Activated T-helper 17 cell treated with anti-CD3 and anti-CD28 coated beads, Interleukin-2, amount 50 U/mL, for 72 hours (primary cell): ENCODE measurements around the gene GLRX2. TPM values are rescaled to one million over a fixed set of nuclear protein-coding genes. Genes with fewer than 3 reads are reported as not detected.
"Not testable (repeated sequence)": the region's sequence is repeated elsewhere in the genome, so short reads cannot be mapped to it uniquely, and the experiment has no call there.

Experiments
- ATAC-seq: fragments of 150-1000 bp; cut with Tn5 transposase; replicated peaks from 2 replicates; pipeline ENCODE4 v1.10.0; 2021; ENCODE audit warnings: mild to moderate bottlenecking, moderate library complexity
- H3K27ac Mint-ChIP-seq: one replicate; pipeline ENCODE4 v1.8.0; 2022; ENCODE audit warnings: mixed read lengths
- H3K27me3 Mint-ChIP-seq: one replicate; pipeline ENCODE4 v1.8.0; 2022; ENCODE audit warnings: mixed read lengths
- H3K36me3 Mint-ChIP-seq: one replicate; pipeline ENCODE4 v1.8.0; 2022; ENCODE audit warnings: low read depth, mild to moderate bottlenecking, mixed read lengths
- H3K4me1 Mint-ChIP-seq: one replicate; pipeline ENCODE4 v1.8.0; 2022; ENCODE audit warnings: mixed read lengths
- H3K4me3 Mint-ChIP-seq: one replicate; pipeline ENCODE4 v1.8.0; 2022; ENCODE audit warnings: mild to moderate bottlenecking, mixed read lengths
- H3K9me3 Mint-ChIP-seq: one replicate; pipeline ENCODE4 v1.8.0; 2022; ENCODE audit warnings: mixed read lengths
- total RNA-seq, 2 donors: library from RNA; stranded (reverse); gene quantifications; one replicate each; pipeline ENCODE4 v1.2.3, GENCODE V29; 2022

GLRX2 gene
- total RNA-seq, 2 donors from 2014 or later: 15.1 to 32.2 TPM

DNA sequence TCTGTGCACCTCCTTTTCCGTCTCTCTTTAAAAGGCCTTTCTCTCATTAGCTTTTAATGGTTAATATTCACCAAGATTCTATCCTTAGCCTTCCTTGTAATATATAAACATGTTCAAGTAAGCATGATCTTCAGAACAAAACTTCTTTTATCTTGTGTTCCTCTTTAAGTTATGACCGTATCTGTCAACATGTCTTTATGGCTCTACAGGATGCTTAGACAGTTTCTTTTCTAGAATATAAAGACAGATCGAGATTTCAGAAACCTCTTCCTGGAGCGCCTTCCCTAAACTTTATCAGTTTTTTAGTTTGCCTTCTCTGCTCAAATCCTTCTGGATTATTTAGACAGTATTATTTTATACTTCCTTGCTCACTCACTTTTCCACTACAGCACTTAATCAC is 38.6 kb downstream of the GLRX2 start:
- no peaks in the 10 kb centered on the region for H3K27me3 Mint-ChIP-seq
- H3K4me3 Mint-ChIP-seq: peak overlapping the region; percentile 0
- peaks cover 24% of the 10 kb centered on the region for H3K36me3 Mint-ChIP-seq
- H3K9me3 Mint-ChIP-seq: no peaks in the 10 kb centered on the region
- peaks cover 40% of the 10 kb centered on the region for H3K4me1 Mint-ChIP-seq
- no peak for ATAC-seq
- peak overlapping the region; percentile 9 for H3K27ac Mint-ChIP-seq

DNA sequence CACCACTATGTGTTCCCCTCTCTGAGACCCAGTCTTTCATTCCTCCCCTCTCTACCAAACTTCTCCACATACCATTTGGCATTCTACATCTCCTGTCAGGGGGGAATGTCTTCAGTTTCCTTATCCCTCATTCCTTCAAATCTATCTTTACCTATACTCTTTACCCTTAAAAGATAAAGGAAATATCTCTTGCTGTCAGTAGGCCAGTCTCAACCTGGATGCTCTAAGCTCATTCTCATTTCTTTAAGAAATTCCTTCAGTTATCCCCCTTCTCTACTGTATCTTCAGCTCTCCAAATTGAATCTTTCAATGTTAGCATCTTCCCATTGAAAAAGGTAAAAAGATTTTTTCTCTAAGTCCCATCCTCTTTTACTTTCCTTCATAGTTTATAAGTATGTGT is 39.3 kb downstream of the GLRX2 start:
- peak overlapping the region; percentile 9 for H3K27ac Mint-ChIP-seq
- H3K9me3 Mint-ChIP-seq: no peaks in the 10 kb centered on the region
- peaks cover 24% of the 10 kb centered on the region for H3K36me3 Mint-ChIP-seq
- H3K4me1 Mint-ChIP-seq: peaks cover 44% of the 10 kb centered on the region
- no peaks in the 10 kb centered on the region for H3K27me3 Mint-ChIP-seq
- no peak for ATAC-seq
- no peak overlapping the region for H3K4me3 Mint-ChIP-seq

DNA sequence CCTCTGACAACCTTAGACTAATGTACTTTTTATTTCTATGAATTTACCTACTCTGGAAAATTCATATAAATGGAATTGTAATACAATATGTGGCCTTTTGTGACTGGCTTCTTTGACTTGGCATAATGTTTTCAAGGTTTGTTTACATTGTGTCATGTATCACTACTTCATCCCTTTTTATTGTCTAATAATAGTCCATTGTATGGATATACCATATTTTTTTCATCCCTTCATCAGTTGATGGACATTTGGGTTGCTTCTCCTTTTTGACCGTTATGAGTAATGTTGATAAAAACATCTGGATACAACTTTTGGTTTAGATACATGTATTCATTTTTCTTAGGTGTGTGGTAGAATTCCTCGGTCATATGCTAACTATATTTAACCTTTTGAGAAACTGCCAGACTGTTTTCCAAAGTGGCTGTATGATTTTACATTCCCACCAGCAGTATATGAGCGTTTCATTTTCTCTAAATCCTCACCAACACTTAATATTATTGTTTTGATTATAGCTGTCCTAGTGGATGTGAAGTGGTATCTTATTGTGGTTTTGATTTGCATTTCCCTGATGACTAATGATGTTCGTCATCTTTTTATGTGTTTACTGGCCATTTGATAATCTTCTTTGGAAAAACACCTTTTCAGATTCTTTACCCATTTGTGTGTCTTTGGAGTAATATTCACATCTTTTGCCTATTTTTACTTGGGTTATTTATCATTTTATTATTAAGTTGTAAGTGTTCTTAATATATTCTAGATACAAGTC is 42.3 kb downstream of the GLRX2 start:
- H3K4me1 Mint-ChIP-seq: peaks cover 52% of the 10 kb centered on the region
- no peaks in the 10 kb centered on the region for H3K9me3 Mint-ChIP-seq
- peak overlapping the region; percentile 77 for H3K4me3 Mint-ChIP-seq
- H3K36me3 Mint-ChIP-seq: peaks cover 31% of the 10 kb centered on the region
- no peak for ATAC-seq
- H3K27ac Mint-ChIP-seq: peak overlapping the region; percentile 85
- H3K27me3 Mint-ChIP-seq: no peaks in the 10 kb centered on the region

DNA sequence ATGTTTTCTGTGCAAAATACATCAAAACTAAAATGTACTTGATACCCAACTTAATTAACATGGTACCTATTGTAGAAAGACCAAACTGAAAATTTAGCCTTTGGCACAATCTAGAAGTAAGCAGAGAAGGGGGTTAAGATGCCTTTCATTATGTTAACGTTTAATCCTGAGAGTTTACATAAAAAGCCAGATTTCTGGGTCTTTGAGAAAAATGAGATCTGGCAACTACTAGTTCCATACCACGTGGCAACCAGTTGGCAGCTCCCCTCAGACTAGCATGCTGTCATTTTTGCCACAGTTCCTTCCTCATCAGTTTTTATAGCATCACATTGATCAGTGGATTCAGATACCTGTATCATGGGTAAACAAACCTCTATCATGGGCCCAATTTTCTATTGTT is 44.3 kb downstream of the GLRX2 start:
- H3K36me3 Mint-ChIP-seq: peaks cover 46% of the 10 kb centered on the region
- ATAC-seq: no peak
- H3K4me3 Mint-ChIP-seq: peak overlapping the region; percentile 93

DNA sequence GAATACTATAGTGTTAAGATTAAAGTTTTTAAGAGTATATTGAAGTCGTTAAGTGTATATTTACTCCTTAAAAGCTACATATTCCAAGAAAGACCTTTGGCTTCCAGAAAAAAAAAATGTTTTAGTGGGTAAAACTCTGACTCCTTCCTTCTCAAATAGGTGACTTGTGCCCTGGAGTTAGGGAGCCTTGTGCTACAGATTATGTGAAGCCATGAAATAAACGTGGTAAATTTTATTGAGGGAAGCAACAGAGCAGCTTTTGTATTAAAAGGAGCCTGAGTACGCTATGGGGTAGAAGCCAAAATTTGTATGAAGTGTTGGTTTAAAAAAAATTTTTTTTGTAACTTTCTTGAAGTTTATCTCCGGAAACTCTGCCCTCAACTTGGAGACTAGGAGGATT is 44.8 kb downstream of the GLRX2 start:
- Mint-ChIP-seq H3K4me3 (peak overlapping the region; percentile 93), H3K27me3 (no peaks in the 10 kb centered on the region), H3K9me3 (no peaks in the 10 kb centered on the region), H3K4me1 (peaks cover 51% of the 10 kb centered on the region), H3K36me3 (peaks cover 47% of the 10 kb centered on the region), H3K27ac (peak overlapping the region; percentile 100)
- no peak for ATAC-seq

More for the DNA sequence above, 44.3 kb downstream of the GLRX2 start:
- Mint-ChIP-seq H3K9me3 (no peaks in the 10 kb centered on the region), H3K27me3 (no peaks in the 10 kb centered on the region), H3K27ac (peak overlapping the region; percentile 100), H3K4me1 (peaks cover 54% of the 10 kb centered on the region)

DNA sequence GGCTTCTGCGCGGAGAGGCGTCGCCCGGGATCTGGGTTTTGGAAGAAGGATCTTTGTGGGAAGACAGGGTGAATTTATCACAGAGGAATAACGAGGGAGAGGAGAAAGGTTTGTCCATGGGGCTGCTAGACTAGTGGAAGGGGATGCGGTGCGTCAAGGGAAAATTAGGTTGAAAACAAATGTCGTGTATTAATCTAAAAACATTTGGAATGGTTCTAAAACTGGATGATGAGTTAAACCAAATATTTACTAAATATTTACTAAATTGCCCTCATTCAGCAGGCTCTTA is 45.2 kb downstream of the GLRX2 start:
- no peak for ATAC-seq
- peak overlapping the region; percentile 93 for H3K4me3 Mint-ChIP-seq
- no peaks in the 10 kb centered on the region for H3K27me3 Mint-ChIP-seq
- H3K9me3 Mint-ChIP-seq: no peaks in the 10 kb centered on the region
- H3K4me1 Mint-ChIP-seq: peaks cover 48% of the 10 kb centered on the region
- H3K27ac Mint-ChIP-seq: peak overlapping the region; percentile 100
- peaks cover 47% of the 10 kb centered on the region for H3K36me3 Mint-ChIP-seq

DNA sequence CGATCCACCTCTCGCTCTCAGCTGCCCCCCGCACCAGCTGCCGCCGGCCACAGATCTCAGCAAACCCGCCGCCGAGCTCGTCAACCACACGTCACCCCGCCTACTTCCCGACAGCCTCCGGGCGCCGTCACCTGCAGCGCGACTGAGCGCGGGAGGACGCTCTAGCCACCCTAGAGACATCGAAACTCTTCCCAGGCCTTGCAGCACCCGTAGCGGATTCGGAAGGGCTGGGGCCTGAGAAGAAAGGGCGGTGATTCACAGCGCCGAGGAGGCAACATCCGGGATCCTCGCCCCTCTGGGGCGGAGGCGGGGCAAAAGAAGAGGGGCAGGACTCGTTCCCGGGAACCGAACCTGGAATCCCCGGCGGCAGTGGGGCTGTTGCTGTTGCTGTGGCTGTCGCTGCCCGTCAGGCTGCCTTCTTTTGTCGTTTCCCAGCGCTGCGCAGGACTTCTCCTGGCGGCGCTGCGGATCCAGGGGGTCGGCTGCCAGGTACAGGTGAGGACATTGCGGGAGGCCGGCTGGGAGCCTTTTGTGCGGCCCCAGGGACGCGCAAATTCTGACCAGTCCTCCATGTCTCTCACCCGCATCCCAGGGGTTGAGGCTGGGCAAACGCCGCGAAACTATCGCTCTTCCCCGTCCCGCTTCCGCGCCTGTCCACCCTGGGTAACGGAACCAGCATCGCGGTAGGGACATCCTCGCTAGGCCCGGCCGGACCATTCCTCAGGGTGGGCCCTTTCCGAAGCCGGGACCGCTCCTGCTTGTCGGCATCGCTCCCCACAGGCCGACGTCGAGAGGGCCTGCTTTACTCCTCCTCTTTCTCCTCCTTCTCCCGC is 45.7 kb downstream of the GLRX2 start, which contains the start of the genes RO60 and UCHL5:
Gene RO60, plus strand, starts transcription at position 331 of the 833 bp plus-strand sequence. CDS start 9,443 bp downstream, outside the sequence.
Gene UCHL5, minus strand, starts transcription at position 79 of the 833 bp plus-strand sequence. CDS start 100 bp downstream, outside the sequence.
- H3K9me3 Mint-ChIP-seq: no peaks in the 10 kb centered on the region

DNA sequence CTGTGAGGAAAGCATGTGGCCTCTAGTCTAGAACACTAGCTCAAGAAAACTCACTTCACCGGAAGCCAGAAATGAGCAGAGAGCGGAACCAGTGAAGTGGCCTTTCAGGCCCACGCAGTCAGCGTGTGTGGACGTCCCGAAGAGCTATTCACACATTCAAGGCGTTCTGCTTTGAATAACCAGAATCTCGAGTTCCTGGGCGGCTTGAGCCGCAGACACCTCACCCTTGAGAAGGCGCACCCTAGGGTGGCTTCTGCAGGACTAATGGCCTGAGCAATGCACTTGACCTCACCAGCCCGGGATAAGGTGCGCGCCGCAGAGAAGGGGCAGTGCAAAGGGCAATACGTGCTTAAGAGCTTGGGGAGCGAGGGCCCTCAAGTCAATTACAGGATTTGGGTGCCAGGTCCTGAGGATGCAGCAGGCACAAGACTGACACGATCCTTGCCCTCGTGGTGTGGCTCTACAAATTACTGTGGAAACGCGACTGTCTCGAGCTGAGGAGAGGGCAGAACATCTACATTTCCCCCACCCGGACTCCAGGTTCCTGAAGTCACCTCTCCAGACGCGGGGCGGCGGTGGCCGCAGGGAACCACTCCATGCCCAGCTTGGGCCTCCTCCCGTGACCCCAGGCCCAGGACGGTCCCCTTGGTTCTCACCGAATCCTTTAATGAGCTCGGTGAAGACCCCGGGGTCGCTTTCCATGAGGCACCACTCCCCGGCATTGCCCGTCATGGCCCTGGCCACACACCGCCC is 46.5 kb downstream of the GLRX2 start:
- H3K9me3 Mint-ChIP-seq: no peaks in the 10 kb centered on the region
- peak overlapping the region; percentile 100 for H3K27ac Mint-ChIP-seq
- H3K4me1 Mint-ChIP-seq: peaks cover 39% of the 10 kb centered on the region
- peak; percentile 65 for ATAC-seq
- peaks cover 47% of the 10 kb centered on the region for H3K36me3 Mint-ChIP-seq
- no peaks in the 10 kb centered on the region for H3K27me3 Mint-ChIP-seq
- H3K4me3 Mint-ChIP-seq: peak overlapping the region; percentile 93

More for the DNA sequence above, 45.7 kb downstream of the GLRX2 start, which contains the start of the genes RO60 and UCHL5:
- peak within 1 kb of the TSS; percentile 93 for H3K4me3 Mint-ChIP-seq
- peak within 1 kb of the TSS; percentile 100 for H3K27ac Mint-ChIP-seq
- peaks cover 45% of the 10 kb centered on the region for H3K4me1 Mint-ChIP-seq
- H3K27me3 Mint-ChIP-seq: no peaks in the 10 kb centered on the region
- peaks cover 47% of the 10 kb centered on the region for H3K36me3 Mint-ChIP-seq
- peak; percentile 91 for ATAC-seq

DNA sequence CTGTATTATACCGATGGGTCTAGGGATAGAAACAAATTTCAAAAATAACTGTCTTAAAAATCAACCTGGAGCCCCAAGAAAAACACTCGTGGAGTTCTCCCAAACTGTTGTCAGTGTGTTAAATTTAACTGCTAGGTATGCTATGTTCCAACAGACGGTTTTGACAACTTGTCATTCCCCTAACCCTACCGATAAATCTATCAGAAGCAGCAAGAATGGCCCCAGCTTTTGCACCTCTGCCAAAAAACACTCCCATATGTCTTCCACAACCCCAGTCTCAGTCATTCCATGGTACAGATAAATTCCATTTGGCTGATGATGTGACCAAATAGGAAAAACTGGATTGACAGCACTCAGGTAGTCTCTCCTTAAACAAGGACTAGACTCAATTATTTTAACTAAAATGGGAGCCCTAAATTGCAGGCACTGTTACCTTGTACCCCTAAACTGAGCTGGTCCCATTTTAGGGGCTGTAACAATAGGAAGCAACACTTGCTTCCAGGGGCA is 51.0 kb downstream of the GLRX2 start:
- no peak for ATAC-seq
- Mint-ChIP-seq H3K4me1 (peaks cover 22% of the 10 kb centered on the region), H3K9me3 (no peaks in the 10 kb centered on the region), H3K27ac (no peak overlapping the region), H3K4me3 (no peak overlapping the region), H3K36me3 (peaks cover 56% of the 10 kb centered on the region), H3K27me3 (no peaks in the 10 kb centered on the region)

DNA sequence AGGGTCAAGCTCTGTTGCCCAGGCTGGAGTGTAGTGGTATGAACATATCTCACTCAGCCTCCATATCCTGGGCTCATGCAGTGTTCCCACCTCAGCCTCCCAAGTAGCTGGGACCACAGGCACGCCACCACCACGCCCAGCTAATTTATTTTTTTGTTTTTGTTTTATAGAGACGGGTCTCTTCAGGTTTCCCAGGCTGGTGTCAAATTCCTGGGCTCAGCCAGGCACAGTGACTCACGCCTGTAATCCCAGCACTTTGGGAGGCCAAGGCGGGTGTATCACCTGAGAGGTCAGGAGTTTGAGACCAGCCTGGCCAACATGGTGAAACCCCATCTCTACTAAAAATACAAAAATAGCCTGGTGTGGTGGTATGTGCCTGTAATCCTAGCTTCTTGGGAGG is 56.3 kb downstream of the GLRX2 start:
- H3K9me3 Mint-ChIP-seq, ATAC-seq, H3K4me1 Mint-ChIP-seq, H3K27me3 Mint-ChIP-seq, H3K4me3 Mint-ChIP-seq, H3K27ac Mint-ChIP-seq: not testable (repeated sequence)
- H3K36me3 Mint-ChIP-seq: peaks cover 75% of the 10 kb centered on the region

Other genes starting within 250 kb of the GLRX2 start
- 10 to 100 TPM; 45.2 to 75.4 TPM for gene UCHL5, start 46.1 kb downstream of the GLRX2 start, total RNA-seq
- gene RO60, start 45.8 kb downstream of the GLRX2 start, total RNA-seq: 10 to 100 TPM; 65.9 to 76.3 TPM
- 10 to 100 TPM; 62.7 to 66.0 TPM for gene CDC73, start 16.6 kb upstream of the GLRX2 start, total RNA-seq
- gene B3GALT2, start 81.2 kb upstream of the GLRX2 start, total RNA-seq: 1 to 10 TPM; 1.4 to 1.8 TPM